ENCODE data around the gene TMEM259. TPM values are rescaled to one million over a fixed set of nuclear protein-coding genes. Genes with fewer than 3 reads are reported as not detected.

TMEM259 gene
- total RNA-seq, 1 donor, result 49.9 TPM

DNA sequence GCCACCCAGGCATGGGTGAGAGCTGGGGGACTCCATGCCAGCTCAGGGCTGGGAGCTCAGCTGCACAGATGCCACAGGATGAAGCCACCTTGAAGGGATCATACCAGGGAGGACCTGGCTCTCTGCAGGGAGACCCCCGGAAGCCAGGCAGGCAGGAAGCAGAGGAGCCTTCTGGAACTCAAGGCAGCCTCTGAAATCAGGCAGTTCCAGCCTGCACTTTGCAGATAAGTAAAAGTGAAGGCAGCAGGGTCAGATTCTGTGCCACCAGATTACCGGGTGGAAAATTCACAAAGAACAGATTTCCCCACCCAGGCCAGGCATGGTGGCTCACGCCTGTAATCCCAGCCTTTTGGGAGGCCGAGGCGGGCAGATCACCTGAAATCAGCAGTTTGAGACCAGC is 2.5 kb downstream of the TMEM259 start:
- DNase-seq (ENCODE audit: low read depth), result no peak
- H3K4me3 ChIP-seq (ENCODE audit: low read depth, low read length), result peak overlapping the region; percentile 18
- TF ChIP-seq CTCF (IDR thresholded peaks at IDR 0.05; ENCODE audit: insufficient read depth, low read length), result no peak

DNA sequence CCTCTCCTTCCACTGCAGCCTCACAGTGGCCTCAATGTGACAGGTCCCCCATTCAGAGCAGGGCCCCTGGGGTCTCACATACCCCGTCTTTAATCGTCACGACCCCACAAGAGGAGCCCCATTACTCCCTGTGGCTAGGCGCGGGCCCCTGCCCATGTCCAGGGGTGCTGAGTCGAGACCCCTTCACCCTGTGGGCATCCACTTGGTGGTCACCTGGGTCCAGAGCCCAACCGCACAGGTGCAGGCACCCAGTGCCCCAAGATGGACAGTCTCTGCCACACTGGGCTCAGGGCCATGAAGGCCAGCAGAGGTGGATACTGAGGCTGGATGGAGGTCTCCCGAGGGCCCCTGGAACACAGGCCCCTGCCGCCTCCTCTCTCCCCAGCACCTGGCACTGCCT is 3.0 kb downstream of the TMEM259 start:
- DNase-seq (ENCODE audit: low read depth), result no peak
- no peak for TF ChIP-seq CTCF (IDR thresholded peaks at IDR 0.05; ENCODE audit: insufficient read depth, low read length)
- peak overlapping the region; percentile 18 for H3K4me3 ChIP-seq (ENCODE audit: low read depth, low read length)

DNA sequence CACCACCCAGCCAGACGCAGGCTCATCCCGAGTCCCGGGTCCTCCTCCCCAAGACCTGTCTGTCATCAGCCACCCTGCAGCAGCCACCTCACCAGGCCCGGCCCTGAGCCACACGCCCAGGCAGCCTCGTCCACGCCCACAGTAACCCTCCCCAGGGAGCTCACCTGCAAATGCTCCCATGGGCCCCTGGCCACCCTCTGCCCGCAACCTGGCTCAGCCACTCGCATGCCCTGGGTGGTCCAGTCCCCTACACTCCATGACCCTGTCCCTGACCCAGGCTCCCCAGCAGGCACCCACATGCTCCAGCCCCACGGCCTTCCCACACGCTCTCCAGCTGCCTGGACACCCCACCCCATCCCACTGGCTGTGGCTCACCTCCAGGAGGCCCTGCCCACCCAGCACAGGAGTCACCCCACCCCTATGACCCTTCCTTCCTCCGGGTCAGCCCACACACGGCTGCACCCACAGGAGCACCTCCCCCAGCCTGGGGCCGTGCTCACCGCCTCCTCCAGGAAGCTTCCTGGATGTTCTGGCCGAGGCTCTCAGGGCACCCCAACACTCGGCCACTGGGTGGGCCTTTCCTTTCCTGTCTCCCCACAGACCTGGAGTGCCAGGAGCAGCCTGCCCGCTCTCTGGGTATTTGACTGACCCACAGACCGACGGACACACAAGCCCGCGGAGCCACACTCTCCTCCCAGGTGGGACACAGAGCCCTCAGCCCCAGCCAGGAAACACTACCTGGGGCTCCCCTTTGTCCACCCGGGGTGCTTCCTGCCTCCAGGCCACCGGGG is 3.6 kb downstream of the TMEM259 start:
- DNase-seq (ENCODE audit: low read depth), result no peak
- no peak for TF ChIP-seq CTCF (IDR thresholded peaks at IDR 0.05; ENCODE audit: insufficient read depth, low read length)
- peak overlapping the region; percentile 28 for H3K4me3 ChIP-seq (ENCODE audit: low read depth, low read length)

GRCh38 chr19:1016647-1017114 is 4.2 kb downstream of the TMEM259 start:
- peak; percentile 62 for DNase-seq (ENCODE audit: low read depth)
- no peak for TF ChIP-seq CTCF (IDR thresholded peaks at IDR 0.05; ENCODE audit: insufficient read depth, low read length)
- peak overlapping the region; percentile 28 for H3K4me3 ChIP-seq (ENCODE audit: low read depth, low read length)

GRCh38 chr19:1015782-1016646 is 4.9 kb downstream of the TMEM259 start:
- no peak for DNase-seq (ENCODE audit: low read depth)
- H3K4me3 ChIP-seq (ENCODE audit: low read depth, low read length), result peak overlapping the region; percentile 18
- TF ChIP-seq CTCF (IDR thresholded peaks at IDR 0.05; ENCODE audit: insufficient read depth, low read length), result no peak

- TF ChIP-seq CTCF (IDR thresholded peaks at IDR 0.05; ENCODE audit: insufficient read depth, low read length), result no peak
- no peak for DNase-seq (ENCODE audit: low read depth)
- H3K4me3 ChIP-seq (ENCODE audit: low read depth, low read length), result no peak overlapping the region
These were observed 5.7 kb downstream of the TMEM259 start for GRCh38 chr19:1015061-1015781.

Measured in fibroblast of the aortic adventitia (primary cell).